DMS79 treated with DMSO at 0.1 percent for 48 hours (cell line): Measurements from ENCODE around the gene LILRB3.
"Not testable (repeated sequence)": the region's sequence is repeated elsewhere in the genome, so short reads cannot be mapped to it uniquely, and the experiment has no call there.

Experiments
- DNase-seq: peaks from one replicate; lab custom pipeline; 2025; lab: John Stamatoyannopoulos, UW

Gene LILRB3

GRCh38 chr19:54209811-54210494 is 12.9 kb downstream of the LILRB3 start:
- DNase-seq: peak; percentile 95

- DNase-seq: peak; percentile 40
These were observed 13.6 kb downstream of the LILRB3 start for GRCh38 chr19:54209058-54209810.

- DNase-seq: no peak
These were observed 14.1 kb downstream of the LILRB3 start for GRCh38 chr19:54208784-54209057.

- DNase-seq: no peak
These were observed 14.6 kb downstream of the LILRB3 start for GRCh38 chr19:54207983-54208783.

- DNase-seq: no peak
These were observed 15.2 kb downstream of the LILRB3 start for GRCh38 chr19:54207676-54207982.

- DNase-seq: not testable (repeated sequence)
These were observed 15.6 kb downstream of the LILRB3 start for GRCh38 chr19:54207193-54207592.

- no peak for DNase-seq
These were observed 16.0 kb downstream of the LILRB3 start for GRCh38 chr19:54206831-54207177.

GRCh38 chr19:54206030-54206830 is 16.6 kb downstream of the LILRB3 start:
- no peak for DNase-seq

GRCh38 chr19:54204767-54205468 is 17.9 kb downstream of the LILRB3 start:
- no peak for DNase-seq

- DNase-seq: no peak
These were observed 19.6 kb downstream of the LILRB3 start for GRCh38 chr19:54203151-54203611.

GRCh38 chr19:54201980-54202379 is 20.8 kb downstream of the LILRB3 start:
- DNase-seq: no peak

GRCh38 chr19:54201172-54201701 is 21.6 kb downstream of the LILRB3 start:
- DNase-seq: no peak

GRCh38 chr19:54199401-54199800 is 23.4 kb downstream of the LILRB3 start:
- no peak for DNase-seq

- DNase-seq: no peak
These were observed 25.7 kb downstream of the LILRB3 start for GRCh38 chr19:54197121-54197520.

GRCh38 chr19:54196536-54196935 is 26.3 kb downstream of the LILRB3 start:
- DNase-seq: no peak

- not testable (repeated sequence) for DNase-seq
These were observed 28.3 kb downstream of the LILRB3 start for GRCh38 chr19:54194463-54194862.

- DNase-seq: no peak
These were observed 29.8 kb downstream of the LILRB3 start for GRCh38 chr19:54193011-54193410.

GRCh38 chr19:54191811-54192453 is 30.9 kb downstream of the LILRB3 start:
- no peak for DNase-seq

GRCh38 chr19:54191011-54191810 is 31.6 kb downstream of the LILRB3 start, which contains the start of gene TSEN34:
Gene TSEN34 (plus strand): TSS chr19:54191308. CDS start chr19:54191365, 57 bp downstream.
- peak; percentile 70 for DNase-seq

GRCh38 chr19:54190503-54191010 is 32.2 kb downstream of the LILRB3 start:
- DNase-seq: peak; percentile 98
